MG63 (cell line): ENCODE results near the gene COL9A3. TPM values are rescaled to one million over a fixed set of nuclear protein-coding genes. Genes with fewer than 3 reads are reported as not detected.

Source experiments
- DNase-seq: peaks from one replicate; pipeline ENCODE4 v3.0.0-alpha.2; 2020
- H3K27me3 ChIP-seq: fragments of 250-450 bp; sonication (Bioruptor Pico); 2 replicates; pipeline ENCODE4 v1.5.1; 2020; ENCODE audit warnings: mild to moderate bottlenecking, moderate library complexity
- H3K36me3 ChIP-seq: fragments of 250-450 bp; sonication (Bioruptor Pico); 2 replicates; pipeline ENCODE4 v1.5.1; 2020; ENCODE audit warnings: mild to moderate bottlenecking, moderate library complexity
- H3K4me3 ChIP-seq: fragments of 250-450 bp; sonication (Bioruptor Pico); 2 replicates; pipeline ENCODE4 v1.5.1; 2020; ENCODE audit warnings: mild to moderate bottlenecking, moderate library complexity
- H3K9me3 ChIP-seq: fragments of 250-450 bp; sonication (Bioruptor Pico); 2 replicates; pipeline ENCODE4 v1.5.1; 2020; ENCODE audit warnings: mild to moderate bottlenecking, moderate library complexity
- total RNA-seq: library from RNA; depleted of rRNA; stranded (reverse); fragments of >200 nt; shearing (Covaris generic); gene quantifications from 2 replicates; pipeline ENCODE4 v1.2.3, GENCODE V29; 2014; ENCODE audit warnings: low replicate concordance; rRNA removed

The COL9A3 gene
- 2.8 TPM in 1 of 2 replicates, not detected in the other for total RNA-seq

DNA sequence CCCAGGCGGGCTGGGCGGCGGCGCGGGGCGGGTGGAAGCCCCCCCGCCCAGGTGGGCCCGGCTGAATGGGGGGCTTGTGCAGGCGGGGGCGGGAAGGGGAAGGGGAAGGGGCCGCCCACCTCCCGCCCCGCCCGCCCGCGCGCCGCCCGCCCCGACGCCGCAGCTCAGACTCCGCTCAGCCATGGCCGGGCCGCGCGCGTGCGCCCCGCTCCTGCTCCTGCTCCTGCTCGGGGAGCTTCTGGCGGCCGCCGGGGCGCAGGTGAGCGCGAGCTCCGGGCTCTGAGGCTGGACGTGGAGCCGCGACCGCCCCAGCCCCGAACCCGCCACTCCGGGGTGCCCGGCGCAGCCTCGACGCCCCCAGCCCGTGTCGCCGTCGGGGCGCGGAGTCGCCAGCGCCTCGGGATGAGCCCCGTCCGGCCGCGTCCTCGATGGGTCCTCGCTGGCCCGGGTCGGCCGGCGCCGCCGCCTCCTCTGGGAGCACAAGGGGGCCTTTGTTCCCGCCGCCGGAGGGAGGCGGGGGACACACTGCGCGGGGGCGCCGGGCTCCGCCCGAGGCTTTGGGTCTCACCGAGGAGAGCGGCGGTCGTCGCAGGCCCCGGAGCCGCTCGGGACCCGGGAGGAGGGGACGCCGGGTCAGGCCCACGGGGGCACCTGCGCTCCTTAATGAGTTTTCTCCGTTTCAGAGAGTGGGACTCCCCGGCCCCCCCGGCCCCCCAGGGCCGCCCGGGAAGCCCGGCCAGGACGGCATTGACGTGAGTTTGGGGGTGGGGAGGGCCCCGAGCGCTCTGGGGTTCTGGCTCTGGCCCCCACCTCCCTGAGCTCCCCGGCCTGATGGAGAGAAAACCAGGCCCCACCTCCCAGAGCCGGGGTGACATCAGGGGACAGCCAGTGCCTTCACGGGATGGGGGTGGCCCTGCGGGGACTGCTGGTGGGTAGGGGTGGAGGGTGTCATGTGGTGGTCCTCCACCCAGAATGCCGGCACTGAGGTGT is at the start of gene COL9A3:
Gene COL9A3, plus strand, starts transcription at position 167 of the 990 bp plus-strand sequence. Its CDS starts 15 bp downstream, at position 182.
- H3K4me3 ChIP-seq: no peak within 1 kb of the TSS
- H3K36me3 ChIP-seq: peaks cover 14% of the 10 kb centered on the region
- DNase-seq: no peak
- H3K27me3 ChIP-seq: peaks cover 11% of the 10 kb centered on the region
- H3K9me3 ChIP-seq: no peaks in the 10 kb centered on the region

DNA sequence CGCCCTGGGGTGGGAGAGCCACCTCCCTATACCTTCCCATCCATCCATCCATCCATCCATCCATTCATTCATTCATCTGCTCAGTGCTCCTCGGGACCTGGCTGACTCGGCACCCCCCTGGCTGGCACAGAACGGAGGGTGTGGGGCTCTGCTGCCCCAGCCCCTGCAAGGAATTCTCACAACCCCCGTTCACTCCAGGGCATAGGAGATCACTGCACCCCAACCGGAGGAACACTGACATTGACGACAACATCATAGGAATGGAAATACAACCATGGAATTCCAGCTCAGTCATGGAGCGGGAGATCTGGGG is 48.7 kb upstream of the COL9A3 start:
- Histone ChIP-seq H3K9me3 (no peaks in the 10 kb centered on the region), H3K36me3 (no peaks in the 10 kb centered on the region), H3K27me3 (no peaks in the 10 kb centered on the region), H3K4me3 (no peak overlapping the region)
- DNase-seq: no peak

GRCh38 chr20:62768551-62769287 is 48.1 kb upstream of the COL9A3 start:
- Histone ChIP-seq H3K4me3 (no peak overlapping the region), H3K9me3 (no peaks in the 10 kb centered on the region), H3K27me3 (no peaks in the 10 kb centered on the region), H3K36me3 (no peaks in the 10 kb centered on the region)
- DNase-seq: no peak

- H3K27me3 ChIP-seq: no peaks in the 10 kb centered on the region
- no peak for DNase-seq
- no peaks in the 10 kb centered on the region for H3K9me3 ChIP-seq
These were observed 47.3 kb upstream of the COL9A3 start for GRCh38 chr20:62769346-62770071.

GRCh38 chr20:62770111-62770910 is 46.5 kb upstream of the COL9A3 start:
- no peak for DNase-seq
- Histone ChIP-seq H3K36me3 (no peaks in the 10 kb centered on the region), H3K4me3 (no peak overlapping the region), H3K9me3 (no peaks in the 10 kb centered on the region), H3K27me3 (no peaks in the 10 kb centered on the region)

More at GRCh38 chr20:62769346-62770071, 47.3 kb upstream of the COL9A3 start:
- Histone ChIP-seq H3K36me3 (no peaks in the 10 kb centered on the region), H3K4me3 (no peak overlapping the region)

DNA sequence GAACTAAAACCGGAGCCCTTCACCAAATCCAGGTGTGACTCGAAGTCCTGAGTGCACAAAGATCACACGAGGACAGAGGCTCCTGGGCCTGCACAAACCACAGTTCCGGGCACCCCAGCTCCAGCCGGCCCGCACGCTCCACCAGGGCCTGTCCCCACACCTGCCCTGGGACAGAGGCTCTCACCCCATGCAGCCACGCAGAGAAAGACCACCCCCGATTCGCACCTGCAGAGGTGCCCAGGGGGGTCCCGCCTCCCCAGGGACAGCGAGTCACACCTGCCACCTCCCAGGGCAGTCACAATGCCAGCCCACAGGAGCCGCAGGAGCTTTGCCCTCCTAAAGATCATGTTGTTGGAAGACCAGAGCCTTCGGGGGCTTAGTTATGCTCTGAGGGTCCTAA is 45.9 kb upstream of the COL9A3 start:
- DNase-seq: no peak
- Histone ChIP-seq H3K27me3 (no peaks in the 10 kb centered on the region), H3K36me3 (no peaks in the 10 kb centered on the region), H3K4me3 (no peak overlapping the region), H3K9me3 (no peaks in the 10 kb centered on the region)

DNA sequence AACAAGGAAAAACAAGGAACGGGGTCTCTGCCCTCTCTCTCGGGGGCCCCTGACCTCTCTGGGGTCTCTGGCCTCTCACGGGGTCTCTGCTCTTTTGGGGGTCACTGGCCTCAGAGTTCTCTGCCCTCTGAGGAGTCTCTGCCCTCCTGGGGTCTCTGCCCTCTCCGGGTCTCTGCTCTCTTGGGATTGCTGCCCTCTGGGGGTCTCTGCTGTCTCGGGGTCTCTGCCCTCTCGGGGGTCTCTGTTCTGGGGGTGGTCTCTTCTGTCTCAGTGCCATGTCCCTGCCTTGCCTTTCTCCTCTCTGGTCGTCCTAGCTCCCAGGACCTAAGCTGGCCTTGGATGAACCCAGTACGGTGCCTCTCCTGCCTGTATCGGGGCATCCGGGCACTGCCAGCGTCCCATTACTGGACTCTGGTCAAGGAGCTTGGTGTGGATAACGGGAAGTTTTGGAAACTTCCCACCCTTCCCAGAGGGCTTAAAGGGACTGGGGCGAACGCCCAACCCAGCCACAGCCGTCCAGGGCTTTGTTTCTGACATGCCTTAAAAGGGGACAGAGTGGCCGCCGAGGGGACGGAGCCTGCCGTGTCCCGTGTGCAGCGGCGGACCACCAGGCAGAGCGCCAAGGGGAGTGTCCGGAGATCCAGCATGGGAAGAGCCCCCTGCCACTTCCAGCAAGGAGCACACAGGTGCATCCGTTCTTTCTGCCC is 45.3 kb upstream of the COL9A3 start:
- DNase-seq: no peak
- Histone ChIP-seq H3K36me3 (no peaks in the 10 kb centered on the region), H3K4me3 (no peak overlapping the region), H3K27me3 (no peaks in the 10 kb centered on the region), H3K9me3 (no peaks in the 10 kb centered on the region)

GRCh38 chr20:62772103-62772611 is 44.7 kb upstream of the COL9A3 start:
- no peaks in the 10 kb centered on the region for H3K27me3 ChIP-seq
- no peaks in the 10 kb centered on the region for H3K36me3 ChIP-seq
- H3K9me3 ChIP-seq: no peaks in the 10 kb centered on the region
- DNase-seq: no peak
- no peak overlapping the region for H3K4me3 ChIP-seq

DNA sequence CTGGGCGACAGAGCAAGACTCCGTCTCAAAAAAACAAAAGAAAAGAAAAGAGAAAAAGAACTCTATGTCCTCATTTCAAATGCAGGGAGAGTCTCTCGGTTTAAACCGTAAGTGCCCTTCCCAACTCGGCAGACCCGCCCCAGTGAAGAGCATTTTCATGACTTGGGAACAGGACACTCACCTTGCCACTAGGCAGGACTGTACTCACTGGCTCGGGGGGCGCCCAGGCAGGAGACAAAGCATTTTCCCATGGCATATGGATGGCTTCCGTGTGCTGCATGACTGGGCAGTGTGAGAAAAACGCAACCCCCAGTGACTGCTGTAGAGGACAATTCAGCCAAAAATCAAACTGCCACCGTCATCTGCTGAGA is 44.2 kb upstream of the COL9A3 start:
- H3K4me3 ChIP-seq: no peak overlapping the region
- no peak for DNase-seq
- no peaks in the 10 kb centered on the region for H3K27me3 ChIP-seq
- no peaks in the 10 kb centered on the region for H3K9me3 ChIP-seq
- no peaks in the 10 kb centered on the region for H3K36me3 ChIP-seq

GRCh38 chr20:62772990-62773844 is 43.6 kb upstream of the COL9A3 start:
- peak; percentile 88 for DNase-seq
- no peaks in the 10 kb centered on the region for H3K27me3 ChIP-seq

GRCh38 chr20:62773845-62774714 is 42.8 kb upstream of the COL9A3 start:
- Histone ChIP-seq H3K36me3 (no peaks in the 10 kb centered on the region), H3K27me3 (no peaks in the 10 kb centered on the region), H3K4me3 (no peak overlapping the region), H3K9me3 (no peaks in the 10 kb centered on the region)
- no peak for DNase-seq

More at GRCh38 chr20:62772990-62773844, 43.6 kb upstream of the COL9A3 start:
- H3K36me3 ChIP-seq: no peaks in the 10 kb centered on the region
- no peak overlapping the region for H3K4me3 ChIP-seq
- no peaks in the 10 kb centered on the region for H3K9me3 ChIP-seq

GRCh38 chr20:62774762-62775161 is 42.1 kb upstream of the COL9A3 start:
- Histone ChIP-seq H3K27me3 (no peaks in the 10 kb centered on the region), H3K4me3 (no peak overlapping the region), H3K9me3 (no peaks in the 10 kb centered on the region), H3K36me3 (no peaks in the 10 kb centered on the region)
- no peak for DNase-seq

DNA sequence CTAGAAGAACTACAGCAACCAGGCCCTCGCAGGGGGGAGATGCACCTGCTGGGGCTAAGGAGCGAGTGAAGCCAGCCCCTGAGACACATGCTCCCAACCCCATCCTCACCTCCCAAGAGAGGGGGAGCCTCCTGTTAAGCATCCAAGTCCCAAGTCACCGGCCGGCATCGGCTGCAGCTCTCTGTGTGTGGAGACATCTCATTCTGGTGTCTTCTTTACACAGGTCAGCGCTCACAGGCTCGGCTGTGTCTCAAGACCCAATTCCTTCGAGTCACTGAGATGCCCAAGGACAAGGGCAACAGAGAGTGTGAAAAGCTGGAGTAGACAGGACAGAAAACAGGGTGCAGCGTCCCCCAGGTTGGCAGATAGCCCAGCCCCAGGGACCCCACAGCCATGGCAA is 41.6 kb upstream of the COL9A3 start:
- no peaks in the 10 kb centered on the region for H3K36me3 ChIP-seq
- no peak for DNase-seq
- H3K4me3 ChIP-seq: no peak overlapping the region
- H3K9me3 ChIP-seq: no peaks in the 10 kb centered on the region
- no peaks in the 10 kb centered on the region for H3K27me3 ChIP-seq
